DOHH2 (cell line): Measurements from ENCODE around the gene CHD6.

Experiments
- H3F3A ChIP-seq: fragments of 200-600 bp; sonication (generic), shearing (Covaris generic); 2 replicates; pipeline ENCODE4 v1.6.0; 2016; ENCODE audit warnings: antibody characterized with exemption, mild to moderate bottlenecking; ENCODE audit not compliant: control insufficient read depth, insufficient read depth
- H3K27ac ChIP-seq: fragments of 200-600 bp; sonication (generic); 2 replicates; pipeline ENCODE4 v1.5.1; 2014; ENCODE audit warnings: low read depth, mild to moderate bottlenecking, low read length, moderate library complexity
- H3K27me3 ChIP-seq: fragments of 200-600 bp; sonication (generic); 2 replicates; pipeline ENCODE4 v1.6.1; 2014; ENCODE audit warnings: mild to moderate bottlenecking, low read length, mixed read lengths; ENCODE audit not compliant: control insufficient read depth
- H3K36me3 ChIP-seq: fragments of 200-600 bp; sonication (generic); 2 replicates; pipeline ENCODE4 v1.6.1; 2014; ENCODE audit warnings: mild to moderate bottlenecking, low read length, moderate library complexity, mixed read lengths; ENCODE audit not compliant: control insufficient read depth
- H3K4me1 ChIP-seq: fragments of 200-600 bp; sonication (generic); 2 replicates; pipeline ENCODE4 v1.6.1; 2014; ENCODE audit warnings: mild to moderate bottlenecking, low read length, mixed read lengths; ENCODE audit not compliant: control insufficient read depth
- H3K4me2 ChIP-seq: fragments of 200-600 bp; sonication (generic); 2 replicates; pipeline ENCODE4 v1.6.0; 2014; ENCODE audit warnings: mild to moderate bottlenecking, low read length, moderate library complexity
- H3K4me3 ChIP-seq: fragments of 200-600 bp; sonication (generic); 2 replicates; pipeline ENCODE4 v1.5.1; 2014; ENCODE audit warnings: mild to moderate bottlenecking, low read length, mixed read lengths
- H3K79me2 ChIP-seq: fragments of 200-600 bp; sonication (generic); 2 replicates; pipeline ENCODE4 v1.6.1; 2014; ENCODE audit warnings: mild to moderate bottlenecking, low read length, mixed read lengths; ENCODE audit not compliant: control insufficient read depth
- H3K9me2 ChIP-seq: fragments of 200-600 bp; sonication (generic); replicated peaks from 2 replicates; pipeline ENCODE4 v1.6.1; 2014; ENCODE audit warnings: mild to moderate bottlenecking, low read length, mixed read lengths; ENCODE audit not compliant: control insufficient read depth
- H3K9me3 ChIP-seq: fragments of 200-600 bp; sonication (generic); 2 replicates; pipeline ENCODE4 v1.6.1; 2014; ENCODE audit warnings: antibody characterized with exemption, low read length, mixed read lengths; ENCODE audit not compliant: control insufficient read depth, insufficient read depth
- H4K20me1 ChIP-seq: fragments of 200-600 bp; sonication (generic); 2 replicates; pipeline ENCODE4 v1.6.0; 2014; ENCODE audit warnings: low read depth, mild to moderate bottlenecking, antibody characterized with exemption, low read length, moderate library complexity; ENCODE audit not compliant: control insufficient read depth, insufficient read depth
- CTCF ChIP-seq: fragments of 200-600 bp; sonication (generic); IDR thresholded peaks from one replicate; pipeline ENCODE4 v1.5.1; 2014; ENCODE audit warnings: antibody characterized with exemption, mild to moderate bottlenecking, low read depth, low read length; ENCODE audit not compliant: poor library complexity, severe bottlenecking
- EZH2phosphoT487 ChIP-seq: fragments of 200-600 bp; sonication (generic); IDR thresholded peaks from 2 replicates; pipeline ENCODE4 v1.6.1; 2017; ENCODE audit warnings: borderline replicate concordance, mild to moderate bottlenecking, antibody characterized with exemption, low read length, moderate library complexity, mixed read lengths

Gene CHD6

GRCh38 chr20:41575412-41575811, 42.8 kb downstream of the CHD6 start:
- Histone ChIP-seq H3K27ac (no peak overlapping the region), H3K4me2 (no peak overlapping the region), H3K4me1 (peaks cover 27% of the 10 kb centered on the region), H3K79me2 (peaks cover 89% of the 10 kb centered on the region), H3K9me2 (no peaks in the 10 kb centered on the region), H3K9me3 (peaks cover 10% of the 10 kb centered on the region; the same call in 1 of the 2 replicates), H3F3A (no peaks in the 10 kb centered on the region), H3K36me3 (no peaks in the 10 kb centered on the region), H3K27me3 (no peaks in the 10 kb centered on the region), H3K4me3 (no peak overlapping the region), H4K20me1 (no peaks in the 10 kb centered on the region)
- no peak for TF ChIP-seq EZH2phosphoT487
- TF ChIP-seq CTCF: no peak

- Histone ChIP-seq H3K79me2 (peaks cover 89% of the 10 kb centered on the region), H3K9me2 (no peaks in the 10 kb centered on the region), H4K20me1 (no peaks in the 10 kb centered on the region), H3K4me1 (peaks cover 27% of the 10 kb centered on the region), H3K36me3 (no peaks in the 10 kb centered on the region), H3K4me3 (no peak overlapping the region), H3K4me2 (0 out of 2 replicates have a peak overlapping the region, but pooled peaks have one; percentile 1), H3K27me3 (no peaks in the 10 kb centered on the region), H3F3A (no peaks in the 10 kb centered on the region), H3K27ac (no peak overlapping the region), H3K9me3 (peaks cover 10% of the 10 kb centered on the region; the same call in 1 of the 2 replicates)
- TF ChIP-seq EZH2phosphoT487 (no peak), CTCF (no peak)
Measured at GRCh38 chr20:41574802-41575389, 43.3 kb downstream of the CHD6 start.

- Histone ChIP-seq H3K36me3 (no peaks in the 10 kb centered on the region), H3F3A (no peaks in the 10 kb centered on the region), H3K4me2 (0 out of 2 replicates have a peak overlapping the region, but pooled peaks have one; percentile 1), H3K9me2 (no peaks in the 10 kb centered on the region), H4K20me1 (no peaks in the 10 kb centered on the region), H3K4me3 (no peak overlapping the region), H3K9me3 (peaks cover 10% of the 10 kb centered on the region; the same call in 1 of the 2 replicates), H3K27ac (no peak overlapping the region), H3K79me2 (peaks cover 88% of the 10 kb centered on the region), H3K27me3 (no peaks in the 10 kb centered on the region), H3K4me1 (peaks cover 27% of the 10 kb centered on the region)
- TF ChIP-seq CTCF: no peak
- TF ChIP-seq EZH2phosphoT487: no peak
Measured at GRCh38 chr20:41573955-41574354, 44.2 kb downstream of the CHD6 start.
